Kidney capillary endothelial cell (primary cell): Measurements from ENCODE around the gene SEMA4B.
"Not testable (repeated sequence)": the region's sequence is repeated elsewhere in the genome, so short reads cannot be mapped to it uniquely, and the experiment has no call there.

Experiments used
- DNase-seq: peaks from one replicate; pipeline ENCODE4 v3.0.0-alpha.2; 2018; ENCODE audit warnings: low spot score

Gene SEMA4B

GRCh38 chr15:90201130-90201943, at the start of gene SEMA4B:
TSS of gene SEMA4B (plus strand) at chr15:90201330. CDS start at chr15:90201579, 249 bp downstream.
- DNase-seq: no peak

GRCh38 chr15:90151989-90152645, 49.0 kb upstream of the SEMA4B start:
- no peak for DNase-seq

- DNase-seq: no peak
Measured at GRCh38 chr15:90153658-90154057, 47.5 kb upstream of the SEMA4B start.

GRCh38 chr15:90154246-90154645, 46.9 kb upstream of the SEMA4B start:
- DNase-seq: no peak

- DNase-seq: no peak
Measured at GRCh38 chr15:90154861-90155626, 46.1 kb upstream of the SEMA4B start.

- DNase-seq: no peak
Measured at GRCh38 chr15:90159213-90159612, 41.9 kb upstream of the SEMA4B start.

- DNase-seq: no peak
Measured at GRCh38 chr15:90160781-90161727, 40.1 kb upstream of the SEMA4B start.

GRCh38 chr15:90161950-90162361, 39.2 kb upstream of the SEMA4B start:
- no peak for DNase-seq

GRCh38 chr15:90162956-90163355, 38.2 kb upstream of the SEMA4B start:
- no peak for DNase-seq

GRCh38 chr15:90164239-90164638, 36.9 kb upstream of the SEMA4B start:
- DNase-seq: not testable (repeated sequence)

- DNase-seq: no peak
Measured at GRCh38 chr15:90165157-90165556, 36.0 kb upstream of the SEMA4B start.

GRCh38 chr15:90165659-90166489, 35.3 kb upstream of the SEMA4B start:
- peak; percentile 98 for DNase-seq

- no peak for DNase-seq
Measured at GRCh38 chr15:90167121-90167520, 34.0 kb upstream of the SEMA4B start.

GRCh38 chr15:90171623-90172022, 29.5 kb upstream of the SEMA4B start:
- no peak for DNase-seq

- DNase-seq: no peak
Measured at GRCh38 chr15:90173372-90173771, 27.8 kb upstream of the SEMA4B start.

- no peak for DNase-seq
Measured at GRCh38 chr15:90174140-90174875, 26.8 kb upstream of the SEMA4B start.

GRCh38 chr15:90177012-90177411, 24.1 kb upstream of the SEMA4B start:
- DNase-seq: no peak

GRCh38 chr15:90178468-90179435, 22.4 kb upstream of the SEMA4B start:
- no peak for DNase-seq

GRCh38 chr15:90181776-90182175, 19.4 kb upstream of the SEMA4B start:
- no peak for DNase-seq
